ENCODE measurements around the gene IL22. TPM values are rescaled to one million over a fixed set of nuclear protein-coding genes. Genes with fewer than 3 reads are reported as not detected.

The IL22 gene
- total and polyA plus RNA-seq, 9 of the 15 experiments (the other 6 are each of a cell fraction or from before 2014, with no cell fraction given): not detected

DNA sequence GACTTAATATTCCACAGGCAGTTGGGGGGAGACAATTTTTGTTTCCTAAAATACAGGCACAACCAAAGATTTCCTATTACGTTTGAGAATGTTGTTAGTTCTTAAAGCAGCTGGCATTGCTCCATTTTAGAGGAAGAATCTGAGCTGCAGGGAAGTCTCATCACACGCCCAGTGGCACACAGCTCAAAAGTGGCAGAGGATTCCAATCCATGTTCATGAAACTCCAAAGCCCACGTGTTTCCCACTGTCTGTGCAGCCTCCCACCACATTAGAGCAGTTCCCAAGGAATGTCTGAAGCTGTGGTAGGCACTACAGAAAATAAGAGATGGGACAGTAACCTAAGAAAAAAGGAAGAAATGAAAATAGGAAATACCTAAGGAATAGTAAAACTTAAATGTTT is 21.7 kb downstream of the IL22 start:
- no peak overlapping the region for H2AFZ ChIP-seq (ENCODE audit: low read depth, low read length)
- H3K9me1 ChIP-seq (ENCODE audit: control insufficient read depth, insufficient read depth, low read length): no peaks in the 10 kb centered on the region
- no peaks in the 10 kb centered on the region for H4K20me1 ChIP-seq (replicated peaks; ENCODE audit: control insufficient read depth, insufficient read depth, low read length)
- ChIA-PET POLR2A (interaction anchor here (1.3 kb wide), 1 partner anchor 118 kb away, joined by 3 read pairs; no protein-coding TSS in a partner anchor), CTCF (ENCODE audit: low intra/inter-chr PET ratio) (no interaction called here)
- ATAC-seq: no peak
- H3K9ac ChIP-seq (ENCODE audit: insufficient read depth in 1 of 2, low read depth in 2 of 2, low read length in 2 of 2): no peak overlapping the region
- no peak overlapping the region for H3K27ac ChIP-seq (ENCODE audit: extremely low read depth, low read depth, low read length)
- H3K36me3 ChIP-seq (ENCODE audit: control insufficient read depth, insufficient read depth, low read length): no peaks in the 10 kb centered on the region
- no peak for DNase-seq (ENCODE audit: extremely low read depth in 1 of 4, low spot score in 3 of 4)
- no peak overlapping the region for H3K4me2 ChIP-seq (ENCODE audit: insufficient read depth, low read length)
- in situ Hi-C loops (cut with MboI): no loop called here
- H3K27me3 ChIP-seq (ENCODE audit: control insufficient read depth in 2 of 2, insufficient read depth in 2 of 2, low read length in 2 of 2): peaks cover 7 to 14% of the 10 kb centered on the region in 2 experiments; a peak in 2 of 5 replicates
- H3K79me2 ChIP-seq (ENCODE audit: control insufficient read depth, insufficient read depth, low read length): no peaks in the 10 kb centered on the region
- no peaks in the 10 kb centered on the region for H3K4me1 ChIP-seq (replicated peaks in 1 of 2; ENCODE audit: control insufficient read depth in 2 of 2, insufficient read depth in 2 of 2, low read length in 2 of 2)
- intact Hi-C loops (cut with micrococcal nuclease): no loop called here
- 4% methylated on average over 3 of the region's 3 CpGs for WGBS (ENCODE audit: insufficient coverage, low coverage, missing lambda C conversion rate)
- no peak for FAIRE-seq
- BruUV-seq (replicated peaks): no TSS peak
- H3K4me3 ChIP-seq: no peak overlapping the region
- no peaks in the 10 kb centered on the region for H3K9me3 ChIP-seq (replicated peaks; ENCODE audit: control insufficient read depth, insufficient read depth, low read depth, low read length)
- TF ChIP-seq, protein P1, sequence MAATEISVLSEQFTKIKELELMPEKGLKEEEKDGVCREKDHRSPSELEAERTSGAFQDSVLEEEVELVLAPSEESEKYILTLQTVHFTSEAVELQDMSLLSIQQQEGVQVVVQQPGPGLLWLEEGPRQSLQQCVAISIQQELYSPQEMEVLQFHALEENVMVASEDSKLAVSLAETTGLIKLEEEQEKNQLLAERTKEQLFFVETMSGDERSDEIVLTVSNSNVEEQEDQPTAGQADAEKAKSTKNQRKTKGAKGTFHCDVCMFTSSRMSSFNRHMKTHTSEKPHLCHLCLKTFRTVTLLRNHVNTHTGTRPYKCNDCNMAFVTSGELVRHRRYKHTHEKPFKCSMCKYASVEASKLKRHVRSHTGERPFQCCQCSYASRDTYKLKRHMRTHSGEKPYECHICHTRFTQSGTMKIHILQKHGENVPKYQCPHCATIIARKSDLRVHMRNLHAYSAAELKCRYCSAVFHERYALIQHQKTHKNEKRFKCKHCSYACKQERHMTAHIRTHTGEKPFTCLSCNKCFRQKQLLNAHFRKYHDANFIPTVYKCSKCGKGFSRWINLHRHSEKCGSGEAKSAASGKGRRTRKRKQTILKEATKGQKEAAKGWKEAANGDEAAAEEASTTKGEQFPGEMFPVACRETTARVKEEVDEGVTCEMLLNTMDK (IDR thresholded peaks at IDR 0.05; ENCODE audit: borderline replicate concordance, insufficient read depth, low read depth, low read length, poor library complexity, severe bottlenecking): no peak
- no peak for TF ChIP-seq ERF (CRISPR knock-in tag; IDR thresholded peaks at IDR 0.05)
- no peak for TF ChIP-seq NR2C2 (CRISPR knock-in tag; IDR thresholded peaks at IDR 0.05)
- TF ChIP-seq NR2C2 (tag; IDR thresholded peaks at IDR 0.05): no peak
- no peak for TF ChIP-seq SMC3 (conservative IDR thresholded peaks at IDR 0.05; ENCODE audit: insufficient read depth, low read depth, low read length)
- TF ChIP-seq, protein P2, sequence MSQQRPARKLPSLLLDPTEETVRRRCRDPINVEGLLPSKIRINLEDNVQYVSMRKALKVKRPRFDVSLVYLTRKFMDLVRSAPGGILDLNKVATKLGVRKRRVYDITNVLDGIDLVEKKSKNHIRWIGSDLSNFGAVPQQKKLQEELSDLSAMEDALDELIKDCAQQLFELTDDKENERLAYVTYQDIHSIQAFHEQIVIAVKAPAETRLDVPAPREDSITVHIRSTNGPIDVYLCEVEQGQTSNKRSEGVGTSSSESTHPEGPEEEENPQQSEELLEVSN (IDR thresholded peaks at IDR 0.05; ENCODE audit: borderline replicate concordance in 1 of 2, extremely low read depth in 1 of 2, insufficient read depth in 1 of 2, insufficient read length in 1 of 2, low read depth in 1 of 2, low read length in 1 of 2, poor library complexity in 1 of 2, severe bottlenecking in 1 of 2): no peak
- TF ChIP-seq, protein P3, sequence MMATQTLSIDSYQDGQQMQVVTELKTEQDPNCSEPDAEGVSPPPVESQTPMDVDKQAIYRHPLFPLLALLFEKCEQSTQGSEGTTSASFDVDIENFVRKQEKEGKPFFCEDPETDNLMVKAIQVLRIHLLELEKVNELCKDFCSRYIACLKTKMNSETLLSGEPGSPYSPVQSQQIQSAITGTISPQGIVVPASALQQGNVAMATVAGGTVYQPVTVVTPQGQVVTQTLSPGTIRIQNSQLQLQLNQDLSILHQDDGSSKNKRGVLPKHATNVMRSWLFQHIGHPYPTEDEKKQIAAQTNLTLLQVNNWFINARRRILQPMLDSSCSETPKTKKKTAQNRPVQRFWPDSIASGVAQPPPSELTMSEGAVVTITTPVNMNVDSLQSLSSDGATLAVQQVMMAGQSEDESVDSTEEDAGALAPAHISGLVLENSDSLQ (IDR thresholded peaks at IDR 0.05): no peak
